ENCODE data around the gene NT5E.
A peak's percentile ranks its signal among the peaks of the same experiment; 100 is the strongest.
"Not testable (repeated sequence)": the region's sequence is repeated elsewhere in the genome, so short reads cannot be mapped to it uniquely, and the experiment has no call there.

The NT5E gene

DNA sequence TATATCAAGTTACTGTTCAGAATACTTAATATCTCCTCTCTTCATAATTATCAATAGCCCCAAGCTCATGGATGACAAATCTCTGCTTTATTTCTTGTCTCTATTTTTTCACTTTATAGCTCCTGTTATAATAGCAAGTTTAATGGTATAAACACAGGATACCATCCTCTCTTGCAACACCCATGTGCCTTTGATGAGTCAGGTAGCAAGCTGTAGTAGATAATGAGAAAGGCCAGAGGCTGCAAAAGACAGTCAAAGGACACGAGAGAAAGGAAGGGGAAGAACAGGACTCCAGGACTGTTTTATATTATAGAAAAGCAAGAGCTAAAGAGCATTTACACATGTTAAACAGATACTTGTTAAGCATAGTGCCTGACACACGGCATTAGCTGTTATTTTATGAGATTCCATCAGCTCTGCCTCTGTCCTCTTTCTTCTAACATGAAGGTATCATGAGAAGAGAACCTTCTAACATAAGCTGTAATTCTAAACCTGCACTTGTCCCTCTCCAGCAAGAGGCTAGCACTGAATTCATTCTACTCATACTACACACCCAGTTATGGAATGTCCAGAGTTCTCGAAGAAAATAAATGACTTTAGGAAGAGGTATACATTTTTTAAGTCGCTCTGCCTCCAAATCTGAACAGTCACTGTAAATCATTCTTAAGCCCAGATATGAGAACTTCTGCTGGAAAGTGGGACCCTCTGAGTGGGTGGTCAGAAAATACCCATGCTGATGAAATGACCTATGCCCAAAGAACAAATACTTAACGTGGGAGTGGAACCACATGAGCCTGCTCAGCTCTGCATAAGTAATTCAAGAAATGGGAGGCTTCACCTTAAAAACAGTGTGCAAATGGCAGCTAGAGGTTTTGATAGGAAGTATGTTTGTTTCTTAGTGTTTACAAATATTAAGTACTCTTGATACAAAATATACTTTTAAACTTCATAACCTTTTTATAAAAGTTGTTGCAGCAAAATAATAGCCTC, 45.0 kb downstream of the NT5E start:
- DNase-seq = no peak

DNA sequence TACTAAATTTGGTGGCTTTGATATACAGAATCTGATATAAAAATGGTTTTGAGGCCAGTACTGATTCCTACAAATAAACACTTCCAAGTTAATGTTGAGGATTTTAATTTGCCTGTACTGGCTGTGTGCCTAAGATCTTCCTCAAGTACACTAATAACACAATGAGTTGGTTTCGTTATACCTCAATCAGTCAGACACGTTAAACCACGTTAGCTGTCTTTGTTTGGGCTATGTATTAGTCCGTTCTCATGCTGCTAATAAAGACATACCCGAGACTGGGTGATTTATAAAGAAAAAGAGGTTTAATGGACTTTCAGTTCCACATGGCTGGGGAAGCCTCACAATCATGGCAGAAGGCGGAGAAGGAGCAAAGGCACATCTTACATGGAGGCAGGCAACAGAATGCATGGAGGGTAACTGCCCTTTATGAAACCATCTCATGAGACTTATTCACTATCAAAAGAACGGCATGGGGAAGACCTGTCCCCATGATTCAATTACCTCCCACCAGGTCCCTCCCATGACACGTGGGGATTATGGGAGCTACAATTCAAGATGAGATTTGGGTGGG, 46.2 kb downstream of the NT5E start:
- no peak for DNase-seq

GRCh38 chr6:85496856-85497255, 47.0 kb downstream of the NT5E start:
- no peak for DNase-seq

GRCh38 chr6:85498596-85499258, 48.8 kb downstream of the NT5E start:
- peak; percentile 31 for DNase-seq

DNA sequence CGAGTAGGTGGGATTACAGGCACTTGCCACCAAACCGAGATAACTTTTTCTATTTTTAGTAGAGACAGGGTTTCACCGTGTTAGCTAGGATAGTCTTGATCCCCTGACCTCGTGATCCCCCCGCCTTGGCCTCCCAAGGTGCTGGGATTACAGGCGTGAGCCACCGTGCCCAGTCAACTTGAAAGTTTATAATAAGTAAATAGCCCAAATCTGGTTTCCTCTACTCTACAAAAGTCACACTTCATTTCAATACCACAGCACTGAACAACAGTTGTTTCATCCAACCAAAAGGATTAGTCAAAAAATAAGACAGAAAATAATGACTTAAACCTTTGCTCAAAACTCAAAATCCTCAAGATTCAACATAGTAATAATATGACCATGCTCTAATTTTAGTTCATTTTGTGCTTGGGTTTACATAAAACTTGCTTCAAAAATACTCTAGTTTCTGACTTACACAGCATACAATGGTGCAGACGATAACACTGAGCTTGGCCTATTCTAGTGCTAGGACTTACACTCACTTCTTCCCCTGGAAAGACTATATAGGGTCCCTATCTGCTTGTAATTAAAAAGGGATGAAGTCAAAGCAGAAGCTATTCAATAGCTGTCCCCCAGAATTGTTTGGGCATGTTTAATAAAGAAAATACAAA, 56.7 kb downstream of the NT5E start:
- no peak for DNase-seq

- DNase-seq = no peak
Observed at GRCh38 chr6:85516168-85516567, 66.3 kb downstream of the NT5E start.

GRCh38 chr6:85524281-85524680, 74.4 kb downstream of the NT5E start:
- not testable (repeated sequence) for DNase-seq

DNA sequence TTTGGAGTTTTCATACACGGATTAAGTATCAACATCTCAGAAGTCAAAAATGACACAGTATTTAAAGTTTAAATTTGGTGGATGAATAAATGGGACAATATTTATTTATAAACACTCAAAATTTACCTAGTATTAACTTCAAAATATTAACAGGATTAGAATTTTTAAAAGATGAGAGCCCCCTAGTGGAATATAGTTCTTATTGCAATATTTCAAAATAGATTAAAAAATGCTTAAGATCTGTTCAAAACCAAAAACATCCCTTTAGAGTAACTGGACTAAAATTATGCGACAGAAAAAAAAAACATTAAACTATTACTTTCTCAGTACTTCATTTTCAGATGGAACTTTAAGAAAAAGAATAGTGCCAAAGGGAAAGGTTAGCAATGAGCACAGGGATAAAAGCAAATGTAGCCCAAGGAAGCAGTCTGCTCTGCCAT, 87.2 kb downstream of the NT5E start:
- no peak for DNase-seq

- no peak for DNase-seq
Observed at GRCh38 chr6:85544776-85545175, 94.9 kb downstream of the NT5E start.

Measured in NCI-H345 (cell line).